HG02678 (cell line): ENCODE data around the gene NDRG3.

Experiments used
- ATAC-seq: cut with Tn5 transposase; IDR thresholded peaks from one replicate; pipeline ENCODE4 v1.9.1; 2021; ENCODE audit warnings: mild to moderate bottlenecking, moderate library complexity; ENCODE audit not compliant: unreplicated experiment

The NDRG3 gene

DNA sequence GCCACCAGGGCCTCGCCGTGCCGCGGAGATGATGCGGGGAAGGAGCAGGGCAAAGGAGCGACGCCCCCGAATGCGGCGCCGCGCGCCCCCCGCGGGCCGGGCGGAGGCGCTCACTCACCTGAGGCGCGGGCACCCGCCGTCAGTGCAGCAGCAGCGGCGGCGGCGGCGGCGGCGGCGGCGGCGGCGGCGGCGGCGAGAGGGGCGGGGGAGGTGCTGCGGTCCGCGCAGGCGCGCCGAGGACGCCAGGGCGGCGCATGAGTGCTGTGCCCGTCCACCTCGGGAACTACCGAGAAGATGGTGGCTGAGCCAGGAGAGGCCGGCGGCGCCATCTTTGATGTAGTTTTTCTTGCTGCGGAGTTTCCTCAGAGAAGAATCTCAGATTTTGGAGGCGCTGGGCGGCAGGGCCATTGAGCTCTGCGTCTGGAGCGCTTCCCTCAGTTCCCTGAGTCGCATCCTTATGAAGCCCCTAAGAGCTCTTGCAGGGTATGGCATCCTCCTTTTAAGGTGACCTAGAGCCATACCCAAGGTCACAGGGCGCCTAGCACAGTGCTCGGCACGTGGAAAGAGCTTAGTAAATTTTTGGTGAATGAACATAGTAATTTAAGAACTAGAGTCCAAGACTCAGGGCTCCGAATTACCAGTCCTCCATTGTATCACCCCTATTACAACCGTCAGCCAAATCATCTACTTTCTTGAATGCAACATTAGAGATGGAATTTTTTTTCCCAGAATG lies at the start of gene NDRG3:
TSS of gene NDRG3 (minus strand) at position 164 of the 733 bp plus-strand sequence. CDS start 24,355 bp downstream, outside the sequence.
- peak; percentile 93 for ATAC-seq

GRCh38 chr20:36794116-36794474 lies 48.2 kb upstream of the NDRG3 start:
- no peak for ATAC-seq

DNA sequence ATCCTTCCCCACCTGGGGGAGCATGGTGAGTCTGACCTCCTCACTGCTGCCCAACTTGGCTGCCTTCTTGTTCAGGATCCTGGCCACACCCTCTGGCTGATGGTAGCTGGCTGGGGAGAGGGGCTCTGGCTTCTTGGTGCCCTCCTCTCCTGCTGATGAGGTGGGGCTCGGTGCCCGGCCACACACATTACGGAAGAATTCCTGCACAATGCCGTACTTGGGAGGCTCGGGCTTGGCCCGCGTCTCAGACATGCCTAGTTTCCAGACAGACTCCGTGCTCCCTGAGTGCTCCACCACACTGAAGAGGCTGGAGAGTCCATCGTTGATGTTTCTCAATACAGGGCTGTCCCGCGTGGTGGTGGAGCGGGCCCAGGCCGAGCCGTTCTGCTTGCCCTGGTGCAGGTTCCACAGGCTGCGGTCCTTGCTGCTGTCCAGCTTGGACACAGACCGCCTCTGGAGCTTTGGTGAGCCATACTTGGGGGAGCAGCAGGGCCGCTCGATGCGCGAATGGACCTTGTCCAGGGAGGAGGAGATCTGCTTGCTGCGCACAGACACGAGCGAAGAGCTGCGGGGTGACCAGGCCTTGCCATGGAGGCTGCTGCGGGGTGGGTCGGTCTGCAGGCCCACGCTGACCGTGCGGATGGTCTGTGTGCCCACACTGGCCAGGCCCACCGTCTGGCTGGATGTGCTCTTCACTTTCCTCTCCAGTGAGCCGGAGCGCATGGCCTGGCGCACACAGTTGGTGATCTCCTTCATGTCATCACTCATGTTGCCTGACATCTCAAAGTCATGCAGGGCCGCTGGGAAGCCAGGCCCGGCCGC lies 47.6 kb upstream of the NDRG3 start:
- ATAC-seq, result no peak

GRCh38 chr20:36792422-36792821 lies 46.5 kb upstream of the NDRG3 start:
- no peak for ATAC-seq

DNA sequence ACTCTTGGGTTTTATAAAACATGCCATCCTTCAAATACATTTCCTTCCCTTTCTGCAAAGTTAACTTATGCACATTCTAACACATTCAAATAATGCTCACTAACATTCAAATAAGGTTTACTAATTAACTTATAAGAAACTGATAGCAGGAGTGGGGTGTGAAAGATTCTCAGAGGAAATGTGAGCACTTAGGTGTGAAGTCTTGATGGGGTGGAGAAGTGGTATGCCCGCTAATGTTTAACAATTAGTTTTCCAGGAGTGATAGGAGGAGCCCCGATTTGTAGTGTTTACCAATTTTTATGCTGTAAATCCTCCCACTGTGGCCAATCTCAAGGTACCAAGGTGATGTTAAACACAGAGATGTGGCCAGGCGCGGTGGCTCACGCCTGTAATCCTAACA lies 46.0 kb upstream of the NDRG3 start:
- ATAC-seq, result no peak

DNA sequence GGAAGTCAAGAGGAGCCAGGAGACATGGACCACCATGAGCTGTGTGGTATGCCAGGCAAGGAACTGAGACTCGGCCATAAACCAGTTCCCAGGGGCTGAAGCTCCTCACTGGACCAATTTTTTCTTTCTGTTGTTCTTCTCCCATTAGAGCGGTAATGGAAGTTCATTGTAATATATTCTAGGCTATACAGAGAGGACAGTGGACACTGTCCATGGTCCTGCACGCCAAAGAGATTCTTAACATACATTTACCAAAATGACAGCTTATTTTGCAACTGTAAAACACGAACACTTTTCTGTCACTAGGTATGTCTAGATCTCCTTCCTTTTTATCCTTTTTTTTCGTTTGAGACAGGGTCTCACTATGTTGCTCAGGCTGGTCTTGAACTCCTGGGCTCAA lies 40.8 kb upstream of the NDRG3 start:
- ATAC-seq, result no peak

DNA sequence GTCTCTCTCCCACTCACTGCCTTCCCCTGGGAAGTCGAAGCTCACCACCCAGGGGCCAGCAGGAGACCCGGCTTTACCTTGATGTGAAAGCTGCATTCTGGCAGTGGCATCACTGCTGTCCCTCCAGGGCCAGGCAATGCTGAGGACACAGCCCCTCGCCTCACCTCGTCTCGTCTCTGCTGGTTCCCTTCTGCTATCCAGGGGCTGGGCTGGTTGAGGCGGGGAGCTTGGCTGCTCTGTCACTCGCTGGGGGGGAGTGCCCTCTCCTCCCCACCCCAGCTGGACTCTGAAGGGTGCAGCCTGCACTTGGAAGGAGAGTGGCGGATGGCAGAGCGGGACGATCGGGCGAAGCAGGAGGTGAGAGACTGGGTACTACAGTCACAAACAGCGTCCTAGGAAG lies 40.4 kb upstream of the NDRG3 start:
- no peak for ATAC-seq

DNA sequence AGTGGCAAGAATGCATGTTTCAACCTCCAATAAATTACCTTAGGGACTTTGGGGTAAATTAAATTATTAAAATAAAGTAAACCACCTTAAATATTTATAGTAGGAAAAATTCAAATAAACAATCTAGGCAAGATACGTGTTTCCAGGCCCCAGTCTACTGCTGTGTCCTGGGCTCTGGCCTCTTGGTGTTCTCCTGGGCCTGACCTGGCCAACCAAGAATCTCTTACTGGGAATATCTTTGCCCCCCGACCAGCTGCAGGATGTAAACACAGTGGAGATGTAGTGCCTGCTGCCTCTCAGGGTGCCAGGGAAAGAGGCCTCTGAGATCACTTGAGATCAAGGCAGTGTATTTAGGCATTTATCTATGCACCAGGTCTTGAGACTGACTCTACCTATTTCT lies 39.4 kb upstream of the NDRG3 start:
- no peak for ATAC-seq

- ATAC-seq, result no peak
Measured at GRCh38 chr20:36784900-36785299, 39.0 kb upstream of the NDRG3 start.

GRCh38 chr20:36784116-36784515 lies 38.2 kb upstream of the NDRG3 start:
- no peak for ATAC-seq

DNA sequence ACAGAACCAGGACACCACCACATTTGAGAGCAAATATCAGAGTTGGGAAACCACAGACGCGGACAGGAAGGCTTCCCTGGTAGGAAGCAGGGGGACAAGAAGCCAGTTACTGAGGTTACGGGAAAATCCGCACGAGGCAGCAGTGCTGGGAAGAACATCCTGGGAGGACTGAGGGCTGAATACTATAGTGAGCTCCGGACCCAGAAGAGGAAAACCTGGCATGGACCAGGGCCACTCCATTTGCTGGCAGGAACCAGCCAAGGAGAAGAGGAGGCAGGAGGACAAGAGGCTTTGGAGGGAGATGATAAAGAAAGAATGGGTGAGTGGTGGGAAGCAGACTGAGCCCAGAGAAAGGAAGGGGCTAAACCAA lies 33.8 kb upstream of the NDRG3 start:
- no peak for ATAC-seq

DNA sequence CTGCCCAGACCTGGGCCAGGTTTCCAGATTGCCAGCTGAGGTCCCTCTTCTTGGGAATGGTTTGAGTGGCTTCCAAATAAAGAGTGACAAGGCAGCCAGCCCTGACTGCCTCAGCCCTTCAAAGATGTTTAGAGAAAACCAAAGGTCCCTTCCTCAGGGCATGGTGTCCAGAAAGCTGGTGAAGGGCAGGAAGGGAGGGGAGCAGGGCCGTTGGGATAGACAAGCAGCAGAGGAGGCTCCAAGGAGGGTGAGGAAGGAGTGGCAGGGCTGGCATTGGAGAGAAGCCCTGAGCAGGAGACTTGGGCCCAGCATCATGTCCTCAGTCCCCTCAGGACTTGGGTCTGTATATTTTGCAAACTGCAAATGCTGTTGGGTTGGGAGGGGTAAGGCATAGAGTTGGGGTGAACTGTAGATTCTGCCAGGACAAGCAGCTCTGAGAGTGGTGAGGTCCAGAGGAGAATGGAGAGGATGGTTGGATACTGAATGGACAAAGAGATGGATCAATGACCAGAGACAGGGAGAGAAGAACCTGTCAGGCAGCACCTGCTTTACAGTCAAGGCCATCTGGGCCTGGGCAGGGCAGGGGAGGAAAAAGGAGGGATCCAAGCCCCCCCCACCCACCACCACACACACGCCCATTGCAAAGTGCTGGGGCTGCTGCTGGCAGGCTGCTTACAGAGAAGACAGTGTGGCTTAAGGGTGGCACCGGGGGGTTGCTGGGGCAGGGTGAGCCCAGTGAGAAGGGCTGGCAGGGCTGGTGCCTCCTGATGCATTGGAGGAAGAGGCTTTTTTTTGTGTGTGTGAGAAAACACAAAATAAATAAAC lies 33.2 kb upstream of the NDRG3 start:
- no peak for ATAC-seq

DNA sequence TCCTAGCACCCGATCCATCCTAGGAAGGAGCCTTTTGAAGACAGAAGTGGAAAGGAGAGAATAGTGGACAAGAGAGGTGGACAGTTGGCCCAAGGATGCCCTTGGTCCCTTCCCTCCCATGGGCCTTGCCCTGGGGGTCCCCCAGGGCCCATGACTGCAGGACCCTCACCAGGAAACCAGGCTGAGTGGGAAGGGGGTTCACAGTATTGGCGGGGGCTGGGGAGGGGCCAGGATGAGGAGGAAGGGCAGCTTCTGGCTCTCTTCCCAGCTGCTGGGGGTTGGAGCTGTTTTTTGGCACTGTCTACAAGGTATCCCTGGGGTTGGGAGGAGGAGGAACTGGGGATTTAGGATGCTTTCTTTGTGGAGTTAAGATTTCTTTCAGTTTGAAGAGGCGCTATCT lies 31.7 kb upstream of the NDRG3 start:
- ATAC-seq, result no peak

GRCh38 chr20:36777167-36777566 lies 31.3 kb upstream of the NDRG3 start:
- no peak for ATAC-seq

GRCh38 chr20:36775826-36776225 lies 29.9 kb upstream of the NDRG3 start:
- no peak for ATAC-seq

DNA sequence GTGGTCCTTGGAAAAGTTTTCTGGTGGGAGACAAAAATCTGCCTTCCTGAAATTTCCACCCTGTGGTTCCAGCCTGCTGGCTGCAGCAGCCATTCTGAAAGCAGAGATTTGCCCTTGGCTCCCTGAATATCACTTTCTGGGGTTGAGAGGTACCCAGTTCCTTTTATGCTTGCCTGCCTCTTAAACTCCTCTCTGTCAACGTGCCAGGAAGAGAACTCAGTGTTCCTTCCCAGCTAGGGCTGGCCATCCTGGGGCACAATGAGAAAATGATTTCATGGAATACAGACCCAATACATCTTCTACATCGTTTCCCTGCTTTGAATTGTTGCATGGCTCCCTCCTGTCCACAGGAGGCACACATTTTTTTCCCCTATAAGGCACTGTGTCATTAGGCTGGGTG lies 29.3 kb upstream of the NDRG3 start:
- no peak for ATAC-seq

GRCh38 chr20:36773597-36774390 lies 27.9 kb upstream of the NDRG3 start, which contains the start of gene DSN1:
DSN1 (minus strand) TSS chr20:36773763; CDS start chr20:36771458, 2,305 bp downstream.
- ATAC-seq, result peak; percentile 91

DNA sequence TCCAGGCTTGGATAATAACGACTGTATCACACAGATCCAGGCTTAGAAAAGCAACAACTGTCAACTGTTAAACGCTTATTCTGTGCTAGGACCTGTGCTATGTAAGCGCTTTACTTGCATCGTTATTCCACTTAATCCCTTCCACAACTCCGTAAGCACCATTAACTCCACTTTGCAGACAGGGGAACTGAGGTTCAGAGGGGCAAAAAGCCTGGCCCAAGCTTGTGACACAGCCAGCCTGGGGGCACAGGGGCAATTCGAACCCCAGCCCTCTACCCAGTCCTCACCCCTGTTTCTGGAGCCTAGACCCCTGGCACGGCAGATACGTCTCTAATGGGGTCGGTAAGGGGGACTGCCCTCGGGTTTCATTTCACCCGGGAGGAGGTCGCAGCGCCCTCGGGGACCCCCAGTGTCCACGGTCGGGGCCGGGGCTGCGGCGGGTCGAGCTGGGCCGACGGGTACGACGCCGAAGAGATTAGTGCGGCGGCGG lies 27.3 kb upstream of the NDRG3 start:
- peak; percentile 4 for ATAC-seq

- ATAC-seq, result no peak
Measured at GRCh38 chr20:36770680-36771079, 24.8 kb upstream of the NDRG3 start.

GRCh38 chr20:36768768-36769430 lies 23.0 kb upstream of the NDRG3 start:
- ATAC-seq, result no peak
